Lower leg skin (tissue), 4 donors: ENCODE data around the gene DPPA3. TPM values are rescaled to one million over a fixed set of nuclear protein-coding genes. Genes with fewer than 3 reads are reported as not detected.
"Not testable (repeated sequence)": the region's sequence is repeated elsewhere in the genome, so short reads cannot be mapped to it uniquely, and the experiment has no call there.

Experiments
- DNase-seq, 2 donors: peaks; one replicate each; pipeline ENCODE4 v3.0.0-alpha.2; 2019; ENCODE audit warnings: low spot score in 2 of 2
- H3K4me3 ChIP-seq: fragments of 200-600 bp; sonication (generic); 2 replicates; pipeline ENCODE4 v1.5.1; 2017; ENCODE audit warnings: mild to moderate bottlenecking, low read depth; ENCODE audit not compliant: poor library complexity, severe bottlenecking
- CTCF ChIP-seq, 3 donors: fragments of 450-650 bp; IDR thresholded peaks; one replicate each; pipeline ENCODE4 v1.5.1; 2016; ENCODE audit warnings: antibody characterized with exemption in 3 of 3, mild to moderate bottlenecking in 3 of 3, moderate library complexity in 2 of 3
- POLR2A ChIP-seq, 2 donors: fragments of 450-650 bp; IDR thresholded peaks; one replicate each; pipeline ENCODE4 v1.6.1; 2016 to 2017; ENCODE audit warnings: antibody characterized with exemption in 2 of 2, mild to moderate bottlenecking in 1 of 2, moderate library complexity in 1 of 2
- WGBS, 2 donors: methylation state at CpG; one replicate each; pipeline ENCODE4 v1.1.5; 2018; 5-methylcytosine and 5-hydroxymethylcytosine counted together
- intact Hi-C: fragments of 100-400 bp; cut with DNase I; formaldehyde crosslinking; loops from one replicate; pipeline ENCODE4 v1.15.0; 2023; ENCODE audit warnings: low total_unique reads
- total RNA-seq, 4 donors: library from RNA; depleted of rRNA; stranded (reverse); fragments of >200 nt; gene quantifications; one replicate each; pipeline ENCODE4 v1.1.0, GENCODE V29; 2016

The DPPA3 gene
- total RNA-seq, 4 donors from 2014 or later: not detected

- 14% methylated on average over 5 of the region's 5 CpGs for WGBS, 2 donors
- no peak for TF ChIP-seq POLR2A (IDR thresholded peaks at IDR 0.05)
- TF ChIP-seq CTCF (IDR thresholded peaks at IDR 0.05): no peak
- no peak for DNase-seq
- intact Hi-C loops: no loop called here
- no peak overlapping the region for H3K4me3 ChIP-seq
Measured at GRCh38 chr12:7716381-7716780, 5.1 kb downstream of the DPPA3 start.

GRCh38 chr12:7719946-7720730 is 8.9 kb downstream of the DPPA3 start:
- TF ChIP-seq POLR2A (IDR thresholded peaks at IDR 0.05): no peak
- TF ChIP-seq CTCF (IDR thresholded peaks at IDR 0.05): no peak
- no peak for DNase-seq
- intact Hi-C loops: no loop called here
- WGBS, 2 donors: 73 to 78% methylated on average over 15 of the region's 15 CpGs
- no peak overlapping the region for H3K4me3 ChIP-seq

- 84 to 88% methylated on average over 3 of the region's 3 CpGs for WGBS, 2 donors
- no peak overlapping the region for H3K4me3 ChIP-seq
- intact Hi-C loops: no loop called here
- no peak for DNase-seq
- no peak for TF ChIP-seq CTCF (IDR thresholded peaks at IDR 0.05)
- TF ChIP-seq POLR2A (IDR thresholded peaks at IDR 0.05): no peak
Measured at GRCh38 chr12:7723926-7724325, 12.7 kb downstream of the DPPA3 start.

GRCh38 chr12:7729746-7730145 is 18.5 kb downstream of the DPPA3 start:
- no peak for TF ChIP-seq POLR2A (IDR thresholded peaks at IDR 0.05)
- no peak for TF ChIP-seq CTCF (IDR thresholded peaks at IDR 0.05)
- no peak for DNase-seq
- intact Hi-C loops: no loop called here

GRCh38 chr12:7730984-7731383 is 19.8 kb downstream of the DPPA3 start:
- intact Hi-C loops, DNase-seq, H3K4me3 ChIP-seq: not testable (repeated sequence)

More at GRCh38 chr12:7729746-7730145, 18.5 kb downstream of the DPPA3 start:
- 37 to 39% methylated on average over 4 of the region's 4 CpGs for WGBS, 2 donors
- H3K4me3 ChIP-seq: no peak overlapping the region

GRCh38 chr12:7731486-7731885 is 20.3 kb downstream of the DPPA3 start:
- 19 to 22% methylated on average over 5 of the region's 5 CpGs for WGBS, 2 donors
- intact Hi-C loops: no loop called here
- H3K4me3 ChIP-seq: no peak overlapping the region
- DNase-seq: no peak
- TF ChIP-seq POLR2A (IDR thresholded peaks at IDR 0.05) (no peak), CTCF (IDR thresholded peaks at IDR 0.05) (no peak)
